Mesendoderm (in vitro differentiated cells): Measurements from ENCODE around the gene RBSN.

Source experiments
- DNase-seq: peaks from one replicate; pipeline ENCODE4 v3.0.0; 2013
- H2AK5ac ChIP-seq: 2 replicates; pipeline ENCODE4 v1.6.1; 2013; ENCODE audit warnings: low read length, inconsistent platforms
- H2BK120ac ChIP-seq: 2 replicates; pipeline ENCODE4 v1.6.1; 2013; ENCODE audit warnings: low read depth, mild to moderate bottlenecking, low read length, moderate library complexity, mixed read lengths
- H2BK15ac ChIP-seq: replicated peaks from 2 replicates; pipeline ENCODE4 v1.6.1; 2013; ENCODE audit warnings: low read depth, mild to moderate bottlenecking, moderate library complexity
- H2BK5ac ChIP-seq: 2 replicates; pipeline ENCODE4 v1.6.1; 2013; ENCODE audit warnings: low read length, inconsistent platforms
- H3K18ac ChIP-seq: 2 replicates; pipeline ENCODE4 v1.6.1; 2013; ENCODE audit warnings: mild to moderate bottlenecking, low read length, mixed read lengths
- H3K23ac ChIP-seq: one replicate; pipeline ENCODE4 v1.6.1; 2013; ENCODE audit warnings: low read length
- H3K27ac ChIP-seq: 2 replicates; pipeline ENCODE4 v1.5.1; 2013; ENCODE audit warnings: low read depth, mild to moderate bottlenecking, inconsistent platforms, low read length, moderate library complexity
- H3K27me3 ChIP-seq: 2 replicates; pipeline ENCODE4 v1.6.1; 2013; ENCODE audit warnings: low read length, control low read depth, mild to moderate bottlenecking, inconsistent platforms; ENCODE audit not compliant: insufficient read depth, poor library complexity
- H3K36me3 ChIP-seq: 2 replicates; pipeline ENCODE4 v1.6.1; 2013; ENCODE audit warnings: low read length, inconsistent platforms; ENCODE audit not compliant: control insufficient read depth, insufficient read depth
- H3K4ac ChIP-seq: one replicate; pipeline ENCODE4 v1.6.1; 2013; ENCODE audit warnings: low read depth, mild to moderate bottlenecking, low read length, moderate library complexity
- H3K4me1 ChIP-seq: 2 replicates; pipeline ENCODE4 v1.6.1; 2013; ENCODE audit warnings: low read depth, low read length, inconsistent platforms; ENCODE audit not compliant: control insufficient read depth
- H3K4me2 ChIP-seq: 2 replicates; pipeline ENCODE4 v1.6.1; 2013; ENCODE audit warnings: low read length
- H3K4me3 ChIP-seq: 2 replicates; pipeline ENCODE4 v1.5.1; 2013; ENCODE audit warnings: mild to moderate bottlenecking, low read length
- H3K56ac ChIP-seq: one replicate; pipeline ENCODE4 v1.6.1; 2013; ENCODE audit warnings: low read length
- H3K79me1 ChIP-seq: 2 replicates; pipeline ENCODE4 v1.6.1; 2013; ENCODE audit warnings: low read length, inconsistent platforms
- H3K79me2 ChIP-seq: 2 replicates; pipeline ENCODE4 v1.6.1; 2013; ENCODE audit warnings: mild to moderate bottlenecking, low read length; ENCODE audit not compliant: control insufficient read depth, insufficient read depth
- H3K9ac ChIP-seq: 2 replicates; pipeline ENCODE4 v1.6.1; 2013; ENCODE audit warnings: low read length, inconsistent platforms
- H4K5ac ChIP-seq: one replicate; pipeline ENCODE4 v1.6.1; 2013; ENCODE audit warnings: low read length
- H4K8ac ChIP-seq: one replicate; pipeline ENCODE4 v1.6.1; 2013; ENCODE audit warnings: low read depth, mild to moderate bottlenecking, control low read depth, low read length, moderate library complexity
- WGBS: extraction: QIAGEN DNeasy Blood & Tissue Kit; methylation state at CpG from one replicate; pipeline ENCODE4 v1.1.7; 2013; ENCODE audit warnings: low lambda C conversion rate, missing lambda C conversion rate; ENCODE audit not compliant: insufficient coverage; ENCODE audit errors: extremely low coverage; 5-methylcytosine and 5-hydroxymethylcytosine counted together

RBSN gene

DNA sequence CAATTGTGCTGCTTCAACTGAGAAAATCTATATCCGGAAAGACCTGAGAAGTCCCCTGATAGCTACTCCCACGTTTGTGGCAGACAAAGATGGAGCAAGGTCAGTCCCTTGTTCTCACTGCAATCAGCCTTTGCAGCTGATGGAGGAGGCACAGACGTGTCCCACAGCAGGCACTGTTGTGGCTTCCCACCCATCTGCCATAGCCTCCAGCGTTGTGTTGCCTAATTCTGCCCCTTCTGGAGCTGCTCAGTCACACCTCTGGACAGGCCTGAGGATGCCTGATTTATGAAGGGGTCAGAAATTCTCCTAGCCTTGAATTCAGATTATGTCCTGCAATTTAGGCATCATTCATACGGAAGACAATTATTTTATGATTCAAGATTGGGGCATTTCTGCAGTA, 75.7 kb downstream of the RBSN start:
- Histone ChIP-seq H3K4ac (no peak overlapping the region), H3K79me2 (no peaks in the 10 kb centered on the region), H3K4me1 (no peaks in the 10 kb centered on the region), H3K27me3 (no peaks in the 10 kb centered on the region), H3K56ac (no peak overlapping the region), H3K23ac (no peak overlapping the region), H2BK120ac (no peak overlapping the region), H3K4me3 (no peak overlapping the region), H4K8ac (no peak overlapping the region), H2AK5ac (no peak overlapping the region), H3K79me1 (no peaks in the 10 kb centered on the region), H4K5ac (no peak overlapping the region), H3K9ac (no peak overlapping the region), H2BK15ac (no peak overlapping the region), H3K18ac (no peak overlapping the region), H3K27ac (no peak overlapping the region), H3K36me3 (peaks cover 18% of the 10 kb centered on the region), H2BK5ac (no peak overlapping the region), H3K4me2 (no peak overlapping the region)
- DNase-seq, result no peak
- no CpG with 5 or more reads among the region's 5 CpGs for WGBS
